ENCODE results near the gene BRINP3.

BRINP3 gene

DNA sequence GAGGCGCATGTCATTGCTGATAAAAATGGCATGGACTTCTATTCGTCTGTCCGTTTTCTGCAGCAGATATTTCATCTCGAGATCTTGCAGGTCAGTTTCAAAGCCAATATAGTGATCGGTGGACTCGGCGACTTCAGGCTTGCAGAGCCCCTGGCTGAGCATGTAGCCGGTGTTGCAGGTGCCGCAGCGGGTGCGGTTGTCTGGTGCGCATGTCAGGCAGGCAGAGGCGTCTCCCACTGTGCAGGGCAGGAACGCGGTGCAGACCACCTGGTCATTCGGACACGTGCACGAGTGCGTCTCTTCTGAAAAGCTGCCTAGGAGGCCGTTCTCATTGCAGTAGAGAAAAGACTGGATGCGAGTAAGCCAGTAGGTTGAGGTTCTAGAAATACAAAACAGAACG is 378.9 kb downstream of the BRINP3 start:
- H3K9ac ChIP-seq (ENCODE audit: low read length): no peak overlapping the region
- no peak overlapping the region for H3K4me2 ChIP-seq (ENCODE audit: low read length)
- no peak overlapping the region for H2AFZ ChIP-seq (ENCODE audit: low read length)
- H3K79me2 ChIP-seq (ENCODE audit: insufficient read depth, low read length): no peaks in the 10 kb centered on the region
- no peak overlapping the region for H3K27ac ChIP-seq (ENCODE audit: low read depth, low read length, poor library complexity, severe bottlenecking)
- no peaks in the 10 kb centered on the region for H3K9me2 ChIP-seq (ENCODE audit: low read depth, low read length)
- no peaks in the 10 kb centered on the region for H3K36me3 ChIP-seq (ENCODE audit: insufficient read depth, low read length)
- no peak overlapping the region for H3K4me3 ChIP-seq (ENCODE audit: low read depth, low read length, poor library complexity, severe bottlenecking)
- H3F3A ChIP-seq (ENCODE audit: insufficient read depth, low read length): no peaks in the 10 kb centered on the region
- H3K9me3 ChIP-seq (ENCODE audit: low read length): no peaks in the 10 kb centered on the region
- TF ChIP-seq, protein P1, sequence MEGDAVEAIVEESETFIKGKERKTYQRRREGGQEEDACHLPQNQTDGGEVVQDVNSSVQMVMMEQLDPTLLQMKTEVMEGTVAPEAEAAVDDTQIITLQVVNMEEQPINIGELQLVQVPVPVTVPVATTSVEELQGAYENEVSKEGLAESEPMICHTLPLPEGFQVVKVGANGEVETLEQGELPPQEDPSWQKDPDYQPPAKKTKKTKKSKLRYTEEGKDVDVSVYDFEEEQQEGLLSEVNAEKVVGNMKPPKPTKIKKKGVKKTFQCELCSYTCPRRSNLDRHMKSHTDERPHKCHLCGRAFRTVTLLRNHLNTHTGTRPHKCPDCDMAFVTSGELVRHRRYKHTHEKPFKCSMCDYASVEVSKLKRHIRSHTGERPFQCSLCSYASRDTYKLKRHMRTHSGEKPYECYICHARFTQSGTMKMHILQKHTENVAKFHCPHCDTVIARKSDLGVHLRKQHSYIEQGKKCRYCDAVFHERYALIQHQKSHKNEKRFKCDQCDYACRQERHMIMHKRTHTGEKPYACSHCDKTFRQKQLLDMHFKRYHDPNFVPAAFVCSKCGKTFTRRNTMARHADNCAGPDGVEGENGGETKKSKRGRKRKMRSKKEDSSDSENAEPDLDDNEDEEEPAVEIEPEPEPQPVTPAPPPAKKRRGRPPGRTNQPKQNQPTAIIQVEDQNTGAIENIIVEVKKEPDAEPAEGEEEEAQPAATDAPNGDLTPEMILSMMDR (IDR thresholded peaks at IDR 0.05; ENCODE audit: low read length): no peak
- TF ChIP-seq EZH2 (IDR thresholded peaks at IDR 0.05; ENCODE audit: borderline replicate concordance, low read length): no peak
- H3K27me3 ChIP-seq (ENCODE audit: insufficient read depth, low read length): no peaks in the 10 kb centered on the region
- H4K20me1 ChIP-seq (ENCODE audit: insufficient read depth, low read length): no peaks in the 10 kb centered on the region
- no peaks in the 10 kb centered on the region for H3K4me1 ChIP-seq (ENCODE audit: insufficient read depth, low read length, severe bottlenecking)

DNA sequence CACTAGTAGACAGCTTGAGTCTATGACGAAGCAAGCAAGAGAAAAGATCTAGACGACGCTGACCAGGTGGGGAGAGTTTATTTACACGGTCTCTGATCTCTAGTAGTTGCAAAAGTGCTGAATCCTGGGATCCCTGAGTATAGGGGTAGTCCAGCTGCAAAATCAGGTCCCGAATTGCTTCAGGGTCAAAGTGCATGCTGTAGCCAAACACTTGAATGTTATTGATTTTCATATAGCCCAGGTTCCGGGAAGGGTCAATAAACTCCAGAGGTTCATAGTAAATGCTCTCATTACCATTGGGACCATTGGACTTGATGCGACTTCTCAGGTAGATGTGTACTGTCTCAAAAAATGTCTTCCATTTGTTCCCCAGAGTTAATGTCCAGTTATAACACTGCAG is 379.6 kb downstream of the BRINP3 start:
- H3K27ac ChIP-seq (ENCODE audit: low read depth, low read length, poor library complexity, severe bottlenecking): no peak overlapping the region
- no peak overlapping the region for H3K9ac ChIP-seq (ENCODE audit: low read length)
- no peak overlapping the region for H2AFZ ChIP-seq (ENCODE audit: low read length)
- no peaks in the 10 kb centered on the region for H3K27me3 ChIP-seq (ENCODE audit: insufficient read depth, low read length)
- no peaks in the 10 kb centered on the region for H3K36me3 ChIP-seq (ENCODE audit: insufficient read depth, low read length)
- no peak overlapping the region for H3K4me3 ChIP-seq (ENCODE audit: low read depth, low read length, poor library complexity, severe bottlenecking)
- no peaks in the 10 kb centered on the region for H3K9me3 ChIP-seq (ENCODE audit: low read length)
- no peaks in the 10 kb centered on the region for H3F3A ChIP-seq (ENCODE audit: insufficient read depth, low read length)
- no peaks in the 10 kb centered on the region for H3K79me2 ChIP-seq (ENCODE audit: insufficient read depth, low read length)
- H3K4me2 ChIP-seq (ENCODE audit: low read length): no peak overlapping the region
- no peaks in the 10 kb centered on the region for H4K20me1 ChIP-seq (ENCODE audit: insufficient read depth, low read length)
- TF ChIP-seq, protein P1 (IDR thresholded peaks at IDR 0.05; ENCODE audit: low read length): no peak
- TF ChIP-seq EZH2 (IDR thresholded peaks at IDR 0.05; ENCODE audit: borderline replicate concordance, low read length): no peak
- no peaks in the 10 kb centered on the region for H3K9me2 ChIP-seq (ENCODE audit: low read depth, low read length)
- H3K4me1 ChIP-seq (ENCODE audit: insufficient read depth, low read length, severe bottlenecking): no peaks in the 10 kb centered on the region

DNA sequence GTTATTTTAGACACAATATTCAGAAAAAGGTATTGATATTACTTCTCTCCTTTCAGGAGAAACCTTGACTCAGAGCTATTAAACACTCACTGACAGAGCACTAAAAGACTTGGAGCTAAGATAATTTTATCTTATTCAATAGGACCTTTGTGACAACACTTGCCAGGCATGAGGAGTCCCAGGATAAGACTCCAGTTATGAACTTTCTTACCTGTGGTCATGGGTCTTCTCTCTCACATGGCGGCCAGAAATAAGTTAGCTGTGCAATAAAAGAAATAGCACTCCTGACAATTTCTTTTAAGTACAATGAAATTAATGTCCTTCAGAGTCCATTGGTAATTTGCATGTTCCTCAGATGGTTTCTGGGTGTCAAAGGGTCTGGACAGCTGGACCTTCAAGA is 382.1 kb downstream of the BRINP3 start:
- H3K4me3 ChIP-seq (ENCODE audit: low read depth, low read length, poor library complexity, severe bottlenecking): no peak overlapping the region
- no peak overlapping the region for H3K9ac ChIP-seq (ENCODE audit: low read length)
- H3K4me2 ChIP-seq (ENCODE audit: low read length): no peak overlapping the region
- H3K4me1 ChIP-seq (ENCODE audit: insufficient read depth, low read length, severe bottlenecking): no peaks in the 10 kb centered on the region
- H3K27ac ChIP-seq (ENCODE audit: low read depth, low read length, poor library complexity, severe bottlenecking): no peak overlapping the region
- no peaks in the 10 kb centered on the region for H4K20me1 ChIP-seq (ENCODE audit: insufficient read depth, low read length)
- TF ChIP-seq, protein P1 (IDR thresholded peaks at IDR 0.05; ENCODE audit: low read length): no peak
- no peak for TF ChIP-seq EZH2 (IDR thresholded peaks at IDR 0.05; ENCODE audit: borderline replicate concordance, low read length)
- H3F3A ChIP-seq (ENCODE audit: insufficient read depth, low read length): no peaks in the 10 kb centered on the region
- H2AFZ ChIP-seq (ENCODE audit: low read length): no peak overlapping the region
- H3K9me2 ChIP-seq (ENCODE audit: low read depth, low read length): no peaks in the 10 kb centered on the region
- H3K79me2 ChIP-seq (ENCODE audit: insufficient read depth, low read length): no peaks in the 10 kb centered on the region
- no peaks in the 10 kb centered on the region for H3K9me3 ChIP-seq (ENCODE audit: low read length)
- no peaks in the 10 kb centered on the region for H3K36me3 ChIP-seq (ENCODE audit: insufficient read depth, low read length)
- H3K27me3 ChIP-seq (ENCODE audit: insufficient read depth, low read length): no peaks in the 10 kb centered on the region
